ENCODE data around the gene PPA1.

DNA sequence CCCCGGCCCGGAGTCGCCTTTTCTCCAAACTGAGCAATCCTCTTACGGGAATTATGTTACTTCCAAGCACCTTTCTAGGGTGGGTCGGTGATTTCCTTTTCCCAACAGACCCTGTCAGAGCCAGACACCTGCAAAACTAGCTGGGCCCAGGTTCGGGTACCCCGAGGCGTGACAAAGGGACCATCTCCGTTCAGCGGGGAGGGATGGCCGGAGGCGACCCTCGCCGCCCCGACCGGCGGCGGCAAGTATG lies 445 bp downstream of the PPA1 start:
- no peak for TF ChIP-seq CTCF (IDR thresholded peaks at IDR 0.05)
- TF ChIP-seq POLR2A (IDR thresholded peaks at IDR 0.05), result no peak
